Kidney epithelial cell (primary cell): ENCODE results near the gene DRAXIN. TPM values are rescaled to one million over a fixed set of nuclear protein-coding genes. Genes with fewer than 3 reads are reported as not detected.

Experiments
- DNase-seq: peaks from one replicate; pipeline ENCODE4 v3.0.0-alpha.2; 2010; ENCODE audit warnings: low read depth
- H3K27me3 ChIP-seq: 2 replicates; pipeline ENCODE4 v1.6.0; 2011; ENCODE audit warnings: low read length; ENCODE audit not compliant: control insufficient read depth, insufficient read depth
- H3K36me3 ChIP-seq: 2 replicates; pipeline ENCODE4 v1.5.1; 2011; ENCODE audit warnings: low read length; ENCODE audit not compliant: control insufficient read depth, insufficient read depth
- H3K4me3 ChIP-seq: 2 replicates; pipeline ENCODE4 v1.5.1; 2011; ENCODE audit warnings: low read depth, mild to moderate bottlenecking, control low read depth, low read length
- total RNA-seq: library from RNA; depleted of rRNA; stranded (reverse); fragments of >200 nt; gene quantifications from 2 replicates; pipeline ENCODE4 v1.2.3, GENCODE V29; 2015
- TF ChIP-seq, protein P1 (sequence below): IDR thresholded peaks from 2 replicates; pipeline ENCODE4 v1.5.1; 2011; ENCODE audit warnings: mild to moderate bottlenecking, moderate library complexity, low read length, control low read depth, inconsistent platforms; ENCODE audit not compliant: insufficient read depth, poor library complexity, severe bottlenecking

DRAXIN gene
- total RNA-seq, 1 donor from 2014 or later: 2.8 TPM

DNA sequence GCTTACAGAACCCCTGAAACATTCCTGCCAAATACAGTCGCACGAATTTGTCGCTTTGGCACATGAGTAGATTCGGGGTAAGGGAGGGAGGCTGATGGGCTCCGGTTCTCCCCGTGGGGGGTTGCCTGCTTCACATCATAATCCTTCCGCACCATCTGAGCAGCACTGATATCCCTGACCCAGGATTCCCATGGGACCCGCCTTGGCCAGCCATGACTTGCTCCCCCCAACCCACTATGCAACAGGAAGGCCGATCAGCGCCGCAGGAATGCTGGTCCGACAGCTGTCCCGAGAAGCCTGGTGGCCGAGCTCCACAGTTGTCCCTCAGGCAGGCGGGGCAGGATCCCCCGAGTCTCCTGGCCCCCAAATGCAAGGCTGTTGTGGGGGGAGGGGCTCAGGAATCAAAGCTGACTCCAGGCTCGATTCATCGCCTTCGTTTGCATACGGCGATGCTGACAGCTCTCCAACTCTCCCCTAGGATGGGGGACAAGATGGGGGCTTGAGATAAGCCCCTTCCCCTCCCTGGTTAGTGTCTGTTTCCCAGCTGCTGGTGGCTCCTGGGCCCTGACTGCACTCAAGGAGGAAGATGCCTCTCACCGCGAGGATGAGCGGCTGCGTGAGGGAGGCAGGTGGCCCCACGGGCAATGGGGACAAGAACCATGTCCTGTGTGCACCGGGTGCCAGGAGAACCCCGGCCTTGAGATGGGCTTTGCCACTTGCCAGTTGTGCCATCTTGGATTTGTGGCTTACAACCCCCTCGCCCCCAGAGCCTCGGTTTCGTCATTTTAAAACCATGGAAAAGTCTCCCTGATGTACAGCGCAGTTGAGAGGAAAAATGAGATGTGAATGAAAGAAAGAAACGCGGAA is 9.3 kb downstream of the DRAXIN start:
- Histone ChIP-seq H3K27me3 (peaks cover 49% of the 10 kb centered on the region), H3K36me3 (no peaks in the 10 kb centered on the region), H3K4me3 (no peak overlapping the region)
- TF ChIP-seq, protein P1, sequence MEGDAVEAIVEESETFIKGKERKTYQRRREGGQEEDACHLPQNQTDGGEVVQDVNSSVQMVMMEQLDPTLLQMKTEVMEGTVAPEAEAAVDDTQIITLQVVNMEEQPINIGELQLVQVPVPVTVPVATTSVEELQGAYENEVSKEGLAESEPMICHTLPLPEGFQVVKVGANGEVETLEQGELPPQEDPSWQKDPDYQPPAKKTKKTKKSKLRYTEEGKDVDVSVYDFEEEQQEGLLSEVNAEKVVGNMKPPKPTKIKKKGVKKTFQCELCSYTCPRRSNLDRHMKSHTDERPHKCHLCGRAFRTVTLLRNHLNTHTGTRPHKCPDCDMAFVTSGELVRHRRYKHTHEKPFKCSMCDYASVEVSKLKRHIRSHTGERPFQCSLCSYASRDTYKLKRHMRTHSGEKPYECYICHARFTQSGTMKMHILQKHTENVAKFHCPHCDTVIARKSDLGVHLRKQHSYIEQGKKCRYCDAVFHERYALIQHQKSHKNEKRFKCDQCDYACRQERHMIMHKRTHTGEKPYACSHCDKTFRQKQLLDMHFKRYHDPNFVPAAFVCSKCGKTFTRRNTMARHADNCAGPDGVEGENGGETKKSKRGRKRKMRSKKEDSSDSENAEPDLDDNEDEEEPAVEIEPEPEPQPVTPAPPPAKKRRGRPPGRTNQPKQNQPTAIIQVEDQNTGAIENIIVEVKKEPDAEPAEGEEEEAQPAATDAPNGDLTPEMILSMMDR: no peak
- no peak for DNase-seq

GRCh38 chr1:11701551-11701961 is 10.0 kb downstream of the DRAXIN start:
- no peak overlapping the region for H3K4me3 ChIP-seq
- DNase-seq: no peak
- H3K27me3 ChIP-seq: peaks cover 52% of the 10 kb centered on the region
- TF ChIP-seq, protein P1: no peak
- no peaks in the 10 kb centered on the region for H3K36me3 ChIP-seq

DNA sequence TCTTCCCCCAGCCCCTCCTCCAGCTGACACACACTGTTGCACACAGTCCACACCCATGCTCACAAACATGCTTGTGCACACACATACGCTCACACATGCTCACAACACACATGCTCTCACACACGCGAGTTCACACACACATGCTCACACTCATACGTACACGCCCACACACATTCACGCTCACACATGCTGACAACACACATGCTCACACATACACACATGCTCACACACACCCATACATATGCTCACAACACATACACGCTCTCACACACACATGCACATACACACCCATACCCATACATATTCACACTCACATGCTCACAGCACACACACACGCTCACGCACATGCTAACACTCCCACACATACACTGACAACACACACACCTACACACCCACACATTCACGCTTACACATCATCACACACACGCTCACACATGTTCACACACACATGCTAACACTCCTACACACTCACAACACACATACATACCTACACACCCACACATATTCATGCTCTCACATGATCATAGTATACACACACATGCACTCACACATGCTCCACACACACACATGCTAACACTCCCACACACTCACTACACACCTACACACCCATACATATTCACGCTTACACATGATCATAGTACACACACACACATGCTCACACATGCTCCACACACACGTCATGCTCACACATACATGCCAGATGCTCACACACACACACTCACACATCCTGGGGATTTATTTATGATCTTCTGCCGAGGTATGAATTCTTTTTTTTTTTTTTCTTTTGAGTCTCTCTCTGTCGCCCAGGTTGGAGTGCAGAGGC is 10.7 kb downstream of the DRAXIN start:
- no peak for DNase-seq
- no peaks in the 10 kb centered on the region for H3K36me3 ChIP-seq
- peaks cover 53% of the 10 kb centered on the region for H3K27me3 ChIP-seq
- H3K4me3 ChIP-seq: no peak overlapping the region
- TF ChIP-seq, protein P1: no peak

DNA sequence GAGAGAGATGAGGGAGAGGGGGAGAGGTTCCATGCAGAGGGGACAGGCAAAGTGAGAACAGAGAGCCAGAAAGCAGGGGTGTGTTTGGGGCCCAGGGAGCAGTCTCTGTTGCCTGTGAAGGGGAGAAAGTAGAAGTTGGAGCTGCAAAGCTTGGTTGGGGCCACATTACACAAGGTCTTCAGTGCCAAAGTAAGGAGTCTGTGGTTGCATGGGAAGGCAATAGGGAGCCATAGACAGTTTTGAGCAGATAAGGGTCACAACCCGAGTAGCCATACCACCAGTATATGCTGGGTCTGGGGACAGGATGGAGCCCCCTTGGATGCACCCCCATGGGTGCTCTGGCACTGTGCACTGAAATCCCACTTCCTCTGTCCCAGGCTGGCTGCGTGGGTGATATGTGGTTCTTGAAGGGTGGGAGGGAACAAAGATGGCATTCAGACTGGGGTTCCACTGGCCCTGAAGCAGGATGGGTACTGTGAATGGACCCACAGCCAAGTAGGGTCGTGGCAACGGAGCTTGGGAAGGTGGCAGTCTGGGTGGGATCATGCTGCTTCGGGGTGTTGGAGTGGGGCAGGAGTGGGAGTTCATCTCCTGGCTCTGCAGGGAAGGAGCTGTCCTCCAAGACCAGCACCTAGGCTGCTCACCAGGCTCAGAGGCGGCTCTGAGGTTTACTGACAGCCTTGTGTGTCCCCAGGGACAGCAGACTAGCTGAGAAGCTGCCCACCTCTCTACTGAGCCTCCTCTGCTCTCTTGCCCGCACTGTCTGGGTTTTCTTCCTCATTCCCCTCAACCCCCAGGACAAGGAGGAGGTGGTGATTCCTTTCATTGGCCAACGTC is 12.1 kb downstream of the DRAXIN start:
- no peak for DNase-seq
- peaks cover 55% of the 10 kb centered on the region for H3K27me3 ChIP-seq
- no peak overlapping the region for H3K4me3 ChIP-seq
- no peaks in the 10 kb centered on the region for H3K36me3 ChIP-seq
- TF ChIP-seq, protein P1: no peak

DNA sequence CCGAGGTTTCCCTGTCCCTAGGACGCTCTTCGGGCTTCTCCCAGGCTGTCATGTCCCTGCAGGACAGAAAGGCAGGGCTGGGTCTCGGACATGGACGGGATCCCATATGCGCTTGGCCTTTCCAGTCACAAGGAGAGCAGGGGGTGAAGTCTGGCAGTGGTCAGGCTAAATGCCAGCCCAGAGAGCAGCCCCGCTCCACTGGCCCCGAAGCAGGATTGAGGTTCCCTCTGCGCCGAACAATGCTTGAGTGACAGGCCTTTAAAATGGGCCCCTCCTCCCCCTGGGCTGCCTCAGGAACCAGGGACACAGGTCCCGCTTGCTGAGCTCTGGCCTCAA is 12.7 kb downstream of the DRAXIN start:
- peaks cover 56% of the 10 kb centered on the region for H3K27me3 ChIP-seq
- DNase-seq: no peak
- no peaks in the 10 kb centered on the region for H3K36me3 ChIP-seq
- no peak overlapping the region for H3K4me3 ChIP-seq
- TF ChIP-seq, protein P1: no peak
